B cell (primary cell): ENCODE results near the gene DIP2B.

ENCODE experiments used
- CTCF ChIP-seq: fragments of 200-600 bp; IDR thresholded peaks from one replicate; pipeline ENCODE4 v1.8.0; 2022; ENCODE audit warnings: antibody characterized with exemption, mild to moderate bottlenecking
- EZH2 ChIP-seq: IDR thresholded peaks from 2 replicates; pipeline ENCODE4 v1.6.1; 2012; ENCODE audit warnings: borderline replicate concordance, low read depth, mild to moderate bottlenecking, moderate library complexity, low read length; ENCODE audit not compliant: insufficient read depth, poor library complexity, severe bottlenecking

GRCh38 chr12:50538182-50538581 lies 33.4 kb downstream of the DIP2B start:
- TF ChIP-seq EZH2: no peak
- no peak for TF ChIP-seq CTCF
